ENCODE data around the gene SMARCC1. TPM values are rescaled to one million over a fixed set of nuclear protein-coding genes. Genes with fewer than 3 reads are reported as not detected.

Gene SMARCC1
- total and polyA plus RNA-seq, 7 donors = 10.7 to 54.3 (median 31.9) TPM

DNA sequence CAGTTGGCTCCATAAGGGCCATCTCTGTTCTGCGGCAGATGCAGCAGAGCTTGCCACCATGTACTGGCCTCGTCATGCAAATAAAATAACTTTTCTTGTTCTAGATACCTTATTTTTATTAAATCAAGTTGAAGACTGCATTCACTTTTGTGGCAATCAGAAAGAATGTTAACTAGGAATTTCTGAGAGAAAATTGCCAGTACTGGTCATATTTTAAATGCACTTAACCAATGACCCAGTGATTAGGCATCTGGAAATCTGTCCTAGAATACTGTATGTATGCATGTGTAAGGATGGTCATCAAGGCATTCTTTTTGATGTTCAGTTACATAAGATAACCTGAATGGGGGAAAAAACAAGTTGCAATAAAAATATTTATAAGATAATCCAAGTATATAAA is 168.8 kb downstream of the SMARCC1 start:
- H3K27ac ChIP-seq = peak overlapping the region; percentile 51
- intact Hi-C loops (cut with DNase I) = loop anchor here in 1 of 2 donors (5.0 kb wide), 1 partner anchor 34 kb away; no protein-coding TSS in a partner anchor
- H3K9me3 ChIP-seq = no peaks in the 10 kb centered on the region
- no peak for ATAC-seq
- H3K36me3 ChIP-seq (ENCODE audit: insufficient read depth in 1 of 2, low read depth in 1 of 2) = peaks cover 0 to 46% of the 10 kb centered on the region in 2 donors
- H3K4me3 ChIP-seq = no peak overlapping the region
- WGBS, 3 donors = 68 to 100% (median 93%) methylated on average over 2 of the region's 2 CpGs
- TF ChIP-seq, protein P1, sequence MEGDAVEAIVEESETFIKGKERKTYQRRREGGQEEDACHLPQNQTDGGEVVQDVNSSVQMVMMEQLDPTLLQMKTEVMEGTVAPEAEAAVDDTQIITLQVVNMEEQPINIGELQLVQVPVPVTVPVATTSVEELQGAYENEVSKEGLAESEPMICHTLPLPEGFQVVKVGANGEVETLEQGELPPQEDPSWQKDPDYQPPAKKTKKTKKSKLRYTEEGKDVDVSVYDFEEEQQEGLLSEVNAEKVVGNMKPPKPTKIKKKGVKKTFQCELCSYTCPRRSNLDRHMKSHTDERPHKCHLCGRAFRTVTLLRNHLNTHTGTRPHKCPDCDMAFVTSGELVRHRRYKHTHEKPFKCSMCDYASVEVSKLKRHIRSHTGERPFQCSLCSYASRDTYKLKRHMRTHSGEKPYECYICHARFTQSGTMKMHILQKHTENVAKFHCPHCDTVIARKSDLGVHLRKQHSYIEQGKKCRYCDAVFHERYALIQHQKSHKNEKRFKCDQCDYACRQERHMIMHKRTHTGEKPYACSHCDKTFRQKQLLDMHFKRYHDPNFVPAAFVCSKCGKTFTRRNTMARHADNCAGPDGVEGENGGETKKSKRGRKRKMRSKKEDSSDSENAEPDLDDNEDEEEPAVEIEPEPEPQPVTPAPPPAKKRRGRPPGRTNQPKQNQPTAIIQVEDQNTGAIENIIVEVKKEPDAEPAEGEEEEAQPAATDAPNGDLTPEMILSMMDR (IDR thresholded peaks at IDR 0.05) = no peak
- H3K4me1 ChIP-seq = peaks cover 35% of the 10 kb centered on the region
- DNase-seq = no peak
- no peaks in the 10 kb centered on the region for H3K27me3 ChIP-seq (ENCODE audit: insufficient read depth in 3 of 3, low read length in 2 of 3)

DNA sequence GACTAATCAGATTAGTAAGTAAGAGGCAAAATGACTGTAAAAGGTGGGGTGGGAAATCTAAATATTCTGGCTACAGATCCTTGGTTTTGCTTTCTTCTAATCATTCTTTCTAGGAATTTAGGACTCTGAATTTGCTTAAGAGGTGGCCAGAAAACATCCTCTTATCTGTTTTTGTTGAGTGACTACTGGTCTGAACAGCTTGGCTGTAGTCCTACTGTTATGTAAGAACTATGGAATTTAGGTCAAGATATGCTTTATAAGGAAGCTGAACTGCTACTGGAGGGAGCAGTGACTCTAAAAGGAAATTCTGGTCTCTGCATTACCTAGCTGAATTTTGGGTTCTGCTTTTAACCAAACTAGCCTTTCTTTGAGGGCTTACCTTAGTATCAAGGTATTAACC is 169.5 kb downstream of the SMARCC1 start:
- TF ChIP-seq, protein P1 (IDR thresholded peaks at IDR 0.05) = no peak
- Histone ChIP-seq H3K9me3 (no peaks in the 10 kb centered on the region), H3K27ac (peak overlapping the region; percentile 51), H3K4me3 (no peak overlapping the region), H3K27me3 (ENCODE audit: insufficient read depth in 3 of 3, low read length in 2 of 3) (no peaks in the 10 kb centered on the region), H3K36me3 (ENCODE audit: insufficient read depth in 1 of 2, low read depth in 1 of 2) (peaks cover 0 to 46% of the 10 kb centered on the region in 2 donors), H3K4me1 (peaks cover 35% of the 10 kb centered on the region)
- ATAC-seq (peak; percentile 45 to 74 (median 62)), DNase-seq (no peak)
- intact Hi-C loops (cut with DNase I) = loop anchor here in 1 of 2 donors (5.0 kb wide), 1 partner anchor 35 kb away; no protein-coding TSS in a partner anchor

DNA sequence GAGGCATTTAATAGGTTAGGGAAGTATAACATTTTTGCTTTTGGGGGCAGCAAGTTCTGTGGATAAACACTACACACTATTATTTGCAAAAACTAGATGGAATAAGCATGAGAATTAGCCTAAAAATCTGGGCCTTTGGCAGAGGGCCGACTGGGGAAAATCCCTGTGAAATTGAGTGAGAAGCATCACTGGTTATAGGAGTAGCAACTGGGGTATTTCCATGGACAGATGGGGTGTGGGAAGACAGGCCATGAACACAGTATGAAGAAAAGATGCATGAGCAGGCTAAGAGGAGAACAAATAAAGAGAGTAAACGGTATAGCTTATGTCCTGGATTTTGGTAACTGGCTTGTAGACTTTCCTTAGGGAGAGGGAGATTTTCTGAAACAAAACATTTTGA is 170.1 kb downstream of the SMARCC1 start:
- peak overlapping the region; percentile 51 for H3K27ac ChIP-seq
- no peak overlapping the region for H3K4me3 ChIP-seq
- intact Hi-C loops (cut with DNase I) = loop anchor here in 1 of 2 donors (5.0 kb wide), 1 partner anchor 36 kb away; no protein-coding TSS in a partner anchor
- H3K27me3 ChIP-seq (ENCODE audit: insufficient read depth in 3 of 3, low read length in 2 of 3) = no peaks in the 10 kb centered on the region
- peaks cover 0 to 45% of the 10 kb centered on the region in 2 donors for H3K36me3 ChIP-seq (ENCODE audit: insufficient read depth in 1 of 2, low read depth in 1 of 2)
- TF ChIP-seq, protein P1 (IDR thresholded peaks at IDR 0.05) = no peak
- peaks cover 35% of the 10 kb centered on the region for H3K4me1 ChIP-seq
- H3K9me3 ChIP-seq = no peaks in the 10 kb centered on the region
- 44 to 67% (median 49%) methylated on average over 2 of the region's 2 CpGs for WGBS, 3 donors
- DNase-seq (no peak), ATAC-seq (no peak)

DNA sequence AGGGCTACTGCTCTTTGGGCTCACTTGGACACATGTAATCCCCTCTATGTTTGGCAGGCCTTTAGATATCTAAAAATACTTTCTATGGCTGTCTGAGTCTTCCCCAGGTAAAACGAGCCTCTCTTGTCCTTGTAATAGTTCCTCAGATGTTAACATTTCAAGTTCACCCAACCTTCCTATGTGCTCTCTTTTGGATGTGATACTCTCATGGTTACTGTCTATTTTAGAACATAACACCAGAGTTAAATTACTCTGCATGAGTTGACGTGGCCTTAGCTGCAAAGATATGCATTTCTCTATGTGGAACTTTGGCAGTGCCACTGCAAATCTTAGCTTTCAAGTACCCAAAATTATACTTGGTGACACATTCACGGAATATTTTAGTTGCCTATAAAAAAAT is 171.1 kb downstream of the SMARCC1 start:
- Histone ChIP-seq H3K36me3 (ENCODE audit: insufficient read depth in 1 of 2, low read depth in 1 of 2) (peaks cover 0 to 45% of the 10 kb centered on the region in 2 donors), H3K9me3 (no peaks in the 10 kb centered on the region), H3K27ac (peak overlapping the region; percentile 25), H3K27me3 (ENCODE audit: insufficient read depth in 3 of 3, low read length in 2 of 3) (no peaks in the 10 kb centered on the region), H3K4me3 (no peak overlapping the region), H3K4me1 (peaks cover 35% of the 10 kb centered on the region)
- WGBS, 3 donors = 30 to 39% (median 33%) methylated on average over 3 of the region's 3 CpGs
- DNase-seq (no peak), ATAC-seq (peak; percentile 54 to 84 (median 76))
- TF ChIP-seq, protein P1 (IDR thresholded peaks at IDR 0.05) = no peak
- intact Hi-C loops (cut with DNase I) = loop anchor here in 1 of 2 donors (5.0 kb wide), 1 partner anchor 37 kb away; no protein-coding TSS in a partner anchor

DNA sequence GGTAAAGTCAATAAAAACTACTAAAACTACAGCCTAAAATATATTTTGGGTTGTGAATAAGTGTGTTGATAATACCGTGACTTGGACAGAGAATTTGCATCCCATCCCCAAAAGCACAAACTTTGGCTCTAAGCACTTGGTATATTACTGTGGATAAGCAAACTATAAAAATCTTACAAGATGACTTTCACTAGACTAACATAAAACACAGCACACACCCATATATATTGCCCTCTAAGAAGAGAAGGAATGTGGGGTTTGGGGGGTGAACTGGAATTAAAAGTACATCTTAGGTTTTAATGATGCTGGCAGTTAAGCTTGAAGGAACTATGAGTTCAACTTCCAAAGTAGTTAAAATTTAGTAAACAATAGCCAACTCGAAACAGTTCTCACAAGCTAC is 174.4 kb downstream of the SMARCC1 start:
- intact Hi-C loops (cut with DNase I) = no loop called here
- Histone ChIP-seq H3K36me3 (ENCODE audit: insufficient read depth in 1 of 2, low read depth in 1 of 2) (peaks cover 3 to 48% of the 10 kb centered on the region in 2 donors), H3K27me3 (ENCODE audit: insufficient read depth in 3 of 3, low read length in 2 of 3) (no peaks in the 10 kb centered on the region), H3K9me3 (no peaks in the 10 kb centered on the region), H3K4me3 (no peak overlapping the region), H3K4me1 (peaks cover 26% of the 10 kb centered on the region), H3K27ac (no peak overlapping the region)
- ATAC-seq (no peak), DNase-seq (no peak)
- WGBS, 3 donors = 89 to 95% (median 90%) methylated on average over 2 of the region's 2 CpGs
- TF ChIP-seq, protein P1 (IDR thresholded peaks at IDR 0.05) = no peak
